Measurements from ENCODE around the gene AMDHD2. TPM values are rescaled to one million over a fixed set of nuclear protein-coding genes. Genes with fewer than 3 reads are reported as not detected.

AMDHD2 gene
- total RNA-seq, 1 donor from 2014 or later: 36.6 TPM

DNA sequence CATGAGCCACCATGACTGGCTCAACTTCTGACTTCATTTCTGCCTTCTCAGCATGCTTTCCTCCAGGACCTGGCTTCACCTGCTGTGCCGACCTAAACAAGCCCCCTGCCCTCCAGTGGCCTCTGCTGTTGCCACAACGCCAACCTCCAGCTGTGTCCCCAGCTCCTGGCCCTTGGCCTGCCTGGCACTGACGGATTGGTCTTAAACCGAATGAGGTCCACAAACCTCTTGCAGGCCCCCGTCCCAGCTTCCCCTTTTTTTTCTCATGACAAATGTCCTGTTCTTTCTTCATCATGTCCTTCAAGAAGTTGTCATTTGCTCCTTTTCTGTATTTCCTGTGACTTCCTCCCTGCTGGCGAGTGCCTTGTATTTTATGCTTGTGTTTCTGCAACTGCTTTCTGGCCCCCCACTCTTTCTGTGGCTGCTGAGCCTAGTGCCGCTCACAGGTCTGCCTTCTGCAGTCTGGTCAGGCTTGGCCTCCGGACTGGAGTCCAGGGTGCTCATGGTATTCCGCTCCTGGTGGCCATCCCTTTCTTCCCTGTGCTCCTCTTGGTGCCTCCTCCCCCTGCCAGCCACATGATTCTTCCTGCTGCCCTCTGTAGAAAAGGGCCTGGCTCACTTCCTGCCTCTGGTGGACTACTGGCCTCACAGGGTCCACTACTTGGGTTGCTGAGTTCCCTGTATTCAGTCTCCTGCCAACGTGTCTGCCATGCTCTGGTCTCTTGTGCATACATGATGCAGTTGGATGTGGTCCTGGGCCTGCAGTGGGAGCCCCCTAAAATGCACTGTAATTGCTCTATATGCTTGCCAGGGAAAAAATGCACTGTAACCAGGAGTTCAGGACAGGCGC is 3.6 kb upstream of the AMDHD2 start:
- DNase-seq (ENCODE audit: low read depth, low spot score): no peak

DNA sequence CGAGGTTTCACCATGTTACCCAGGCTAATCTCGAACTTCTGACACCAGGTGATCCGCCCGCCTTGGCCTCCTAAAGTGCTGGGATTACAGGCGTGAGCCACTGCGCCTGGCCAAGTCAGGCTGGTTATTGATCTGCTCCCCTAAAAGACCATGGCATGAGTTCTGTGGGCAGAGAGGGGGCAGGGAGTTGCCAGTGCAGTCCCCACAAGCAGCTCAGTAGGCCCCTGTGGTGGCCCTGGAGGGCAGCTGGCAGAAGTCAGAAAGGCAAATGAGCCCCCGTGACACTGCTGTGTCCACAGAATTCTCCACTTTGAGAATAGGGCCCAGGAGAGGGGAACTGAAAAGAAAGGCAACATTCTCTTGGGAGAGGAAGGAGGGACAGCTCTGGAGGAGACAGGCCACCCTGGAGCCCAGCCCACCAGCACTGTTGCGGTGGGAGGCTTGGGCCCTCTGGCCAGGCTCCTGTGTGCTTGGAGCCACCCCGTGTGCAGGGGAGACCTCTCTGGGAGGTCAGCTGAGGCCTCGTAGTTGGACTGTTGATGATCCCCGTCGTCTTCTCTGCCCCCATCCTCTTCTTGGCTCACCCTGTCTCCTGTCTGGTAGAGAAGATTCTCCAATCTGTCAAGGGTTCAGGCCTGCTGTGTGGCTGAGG is 2.1 kb upstream of the AMDHD2 start:
- DNase-seq (ENCODE audit: low read depth, low spot score): no peak

GRCh38 chr16:2518823-2519710 is 1.1 kb upstream of the AMDHD2 start:
- no peak for DNase-seq (ENCODE audit: low read depth, low spot score)

DNA sequence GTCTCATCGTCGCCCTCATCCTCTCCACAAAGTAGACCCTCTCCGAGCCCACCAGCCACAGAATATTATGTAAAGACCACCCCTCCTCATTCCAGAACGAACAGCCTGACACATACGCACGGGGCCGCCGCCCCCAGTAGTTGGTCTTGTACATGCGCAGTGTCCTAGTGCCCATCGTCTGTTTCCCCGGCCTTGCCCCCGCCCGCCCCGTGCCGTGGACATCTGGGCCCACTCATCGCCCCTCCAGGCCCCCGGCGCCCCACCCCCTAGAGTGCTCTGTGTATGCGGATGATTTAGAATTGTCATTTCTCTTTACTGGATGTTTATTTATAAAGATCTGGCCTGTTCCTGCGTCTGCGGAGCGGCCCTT is 475 bp upstream of the AMDHD2 start:
- no peak for DNase-seq (ENCODE audit: low read depth, low spot score)

DNA sequence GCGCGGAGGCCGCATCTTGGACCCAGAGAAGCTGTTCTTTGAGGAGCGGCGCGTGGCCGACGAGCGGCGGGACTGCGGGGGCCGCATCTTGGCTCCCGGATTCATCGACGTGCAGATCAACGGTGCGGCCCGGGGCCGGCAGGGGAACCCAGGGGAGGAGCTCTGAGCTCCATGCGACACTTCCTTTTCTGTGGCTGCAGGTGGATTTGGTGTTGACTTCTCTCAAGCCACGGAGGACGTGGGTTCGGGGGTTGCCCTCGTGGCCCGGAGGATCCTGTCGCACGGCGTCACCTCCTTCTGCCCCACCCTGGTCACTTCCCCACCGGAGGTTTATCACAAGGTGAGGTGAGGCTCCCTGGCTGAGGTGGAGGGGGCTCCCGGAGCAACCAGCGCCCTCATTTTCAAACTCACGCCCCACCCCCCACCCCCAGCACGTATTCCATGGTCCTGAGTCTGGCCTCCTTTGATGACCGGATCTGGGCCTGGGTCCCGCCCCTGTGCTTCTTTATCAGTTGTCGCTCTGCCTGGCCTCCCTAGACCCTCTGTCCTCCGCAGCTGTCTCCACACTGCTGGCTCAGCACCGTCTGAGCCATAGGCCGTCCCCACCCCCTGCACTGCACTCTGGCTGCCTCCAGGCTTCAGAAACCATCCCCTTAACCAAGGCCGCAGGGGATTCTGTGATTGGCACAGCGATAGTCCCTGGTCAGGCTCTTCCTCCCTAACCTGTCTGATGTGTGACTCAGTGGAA is 787 bp downstream of the AMDHD2 start:
- DNase-seq (ENCODE audit: low read depth, low spot score): no peak

- DNase-seq (ENCODE audit: low read depth, low spot score): no peak
Observed at GRCh38 chr16:2523801-2524231, 3.6 kb downstream of the AMDHD2 start.

DNA sequence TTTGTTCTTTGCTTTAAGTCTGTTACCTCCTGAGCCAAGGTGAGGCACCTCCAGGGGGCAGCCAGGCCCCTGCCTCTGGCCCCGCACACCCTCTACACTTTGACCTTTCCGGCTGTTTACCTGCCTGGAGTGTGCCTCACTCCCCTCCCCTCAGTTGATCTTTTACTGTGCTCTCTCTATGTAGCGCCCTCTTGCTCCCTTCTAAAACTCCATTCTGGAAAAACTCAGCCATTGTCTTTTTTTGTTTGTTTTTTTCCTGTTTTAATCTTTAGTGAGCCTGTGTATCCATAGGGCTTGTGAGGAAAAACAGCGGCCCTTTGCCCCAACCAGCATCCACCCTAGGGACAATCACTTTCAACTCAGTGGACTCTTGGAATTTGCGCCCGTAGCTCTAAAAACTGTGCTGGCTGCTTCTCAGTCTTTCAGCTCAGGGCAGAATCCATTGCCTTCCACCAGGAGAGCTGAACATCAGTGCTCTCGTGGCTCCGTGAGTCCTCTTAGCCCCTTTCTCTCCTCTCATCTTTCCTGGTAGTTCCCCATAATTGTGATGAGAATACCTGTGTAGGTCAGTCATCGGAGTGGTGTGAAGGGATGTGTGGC is 4.3 kb downstream of the AMDHD2 start:
- no peak for DNase-seq (ENCODE audit: low read depth, low spot score)

GRCh38 chr16:2526135-2526534 is 6.0 kb downstream of the AMDHD2 start:
- DNase-seq (ENCODE audit: low read depth, low spot score): no peak

DNA sequence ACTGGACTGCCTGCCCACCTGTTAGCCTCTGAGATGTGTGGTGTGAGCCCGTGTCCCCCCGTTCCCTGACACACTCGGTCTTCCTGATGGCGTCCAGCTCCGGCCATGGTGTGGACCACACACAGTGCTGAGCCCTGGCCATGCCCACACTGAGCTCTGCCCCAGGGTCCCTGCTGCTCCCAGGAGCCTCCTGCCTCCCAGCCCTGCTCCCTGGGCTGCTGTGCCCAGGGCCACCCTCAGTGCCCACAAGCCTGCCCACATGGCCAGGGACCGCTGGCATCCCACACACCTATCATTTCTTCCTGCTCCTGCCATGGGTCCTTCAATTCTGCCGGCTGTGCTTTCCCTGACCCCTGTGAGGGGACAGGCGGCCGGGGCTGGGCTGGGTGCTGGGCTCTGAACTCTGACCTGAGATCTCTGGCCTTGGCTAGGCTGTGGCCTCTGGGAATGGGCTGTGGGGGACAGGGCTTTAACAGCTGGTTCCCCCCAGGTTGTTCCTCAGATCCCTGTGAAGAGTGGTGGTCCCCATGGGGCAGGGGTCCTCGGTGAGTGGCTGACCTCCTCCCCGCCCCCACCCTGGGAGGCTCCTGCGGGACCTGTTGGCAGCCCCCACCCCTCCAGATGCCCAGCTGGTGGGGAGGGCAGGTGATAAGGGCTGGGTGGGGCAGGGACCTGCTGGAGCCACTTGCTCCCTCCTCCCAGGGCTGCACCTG is 7.1 kb downstream of the AMDHD2 start:
- no peak for DNase-seq (ENCODE audit: low read depth, low spot score)

GRCh38 chr16:2527784-2528100 is 7.6 kb downstream of the AMDHD2 start:
- no peak for DNase-seq (ENCODE audit: low read depth, low spot score)

- no peak for DNase-seq (ENCODE audit: low read depth, low spot score)
Observed at GRCh38 chr16:2528161-2529060, 8.2 kb downstream of the AMDHD2 start.

- no peak for DNase-seq (ENCODE audit: low read depth, low spot score)
Observed at GRCh38 chr16:2529061-2529931, 9.1 kb downstream of the AMDHD2 start.

DNA sequence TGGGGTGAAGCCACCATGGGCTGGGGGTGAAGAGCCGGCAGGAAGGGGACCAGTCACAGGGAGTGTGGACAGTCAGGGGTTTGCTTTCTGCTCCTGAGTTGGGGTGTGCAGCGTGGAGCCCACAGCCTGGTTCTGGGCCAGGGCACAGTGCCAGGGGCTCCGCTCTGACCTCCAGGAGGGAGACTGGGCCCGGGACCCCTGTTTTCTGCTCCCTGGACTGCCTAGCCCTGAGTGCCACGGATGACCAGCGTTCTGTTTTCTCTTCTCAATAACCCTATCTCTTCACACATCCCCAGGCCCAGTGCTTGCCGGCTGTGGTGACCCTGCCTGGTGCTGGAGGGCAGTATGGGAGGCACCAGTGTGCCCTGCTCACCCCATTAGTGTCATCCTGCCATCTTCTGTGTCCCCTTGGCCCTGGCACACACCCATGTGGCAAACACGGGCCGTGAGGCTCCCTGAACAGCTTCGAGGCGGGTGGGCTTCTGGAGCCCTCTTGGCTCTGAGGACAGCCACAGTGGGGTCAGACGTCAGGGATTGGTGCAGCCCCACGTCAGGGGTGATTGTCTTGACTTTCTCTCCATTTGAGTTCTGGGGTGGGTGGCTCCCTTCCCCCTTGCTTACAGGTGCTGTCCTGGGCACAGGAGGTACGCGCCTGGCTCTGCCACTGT is 9.9 kb downstream of the AMDHD2 start:
- DNase-seq (ENCODE audit: low read depth, low spot score): no peak

DNA sequence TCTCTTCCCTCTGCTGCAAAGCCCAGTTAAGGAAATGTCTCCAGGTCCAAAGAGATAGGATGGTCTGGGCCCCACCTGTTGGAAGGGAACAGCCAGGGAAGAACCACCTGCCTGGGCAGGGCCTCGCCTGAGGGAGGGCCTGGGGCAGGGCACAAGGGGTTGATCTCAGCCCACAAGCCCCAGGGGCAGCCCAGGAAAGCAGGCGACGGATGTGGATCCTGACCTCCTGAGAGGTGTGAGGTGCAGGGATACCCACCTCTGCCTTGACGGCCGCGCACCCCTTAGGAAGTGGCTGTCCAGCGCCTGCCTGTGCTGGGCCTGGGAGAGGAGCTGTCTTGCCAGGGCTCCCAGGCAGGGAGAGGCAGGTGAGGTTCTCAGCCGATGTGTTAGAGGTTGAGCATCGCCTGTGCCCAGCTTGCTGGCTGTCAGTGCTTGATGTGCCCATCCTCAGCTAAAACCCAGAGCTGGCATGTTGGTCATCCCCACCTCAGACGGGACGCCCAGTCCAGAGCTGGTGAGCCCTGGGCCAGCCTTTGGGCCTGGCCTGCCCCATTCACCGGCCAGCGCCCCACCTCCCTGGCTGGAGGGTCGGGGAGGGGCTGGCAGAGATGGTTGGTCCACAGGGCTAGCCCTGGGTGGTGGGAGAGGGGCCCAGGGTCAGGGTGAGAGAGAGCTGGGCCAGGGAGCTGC is 10.6 kb downstream of the AMDHD2 start:
- DNase-seq (ENCODE audit: low read depth, low spot score): no peak

DNA sequence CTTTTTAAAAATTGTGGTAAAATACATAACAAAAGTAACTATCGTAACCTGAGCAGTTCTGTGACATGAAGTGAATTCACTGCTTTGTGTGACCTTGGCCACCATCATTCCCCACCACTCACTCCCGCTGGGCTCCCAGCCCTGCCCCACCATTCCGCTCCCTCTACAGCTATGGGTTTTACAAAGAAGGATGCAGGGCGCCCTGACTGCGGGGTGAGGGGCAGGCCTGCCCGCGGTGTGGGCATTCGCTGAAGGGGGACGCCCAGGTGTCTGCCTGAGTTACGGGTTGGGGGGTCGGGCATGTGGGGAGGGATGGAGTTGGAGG is 11.2 kb downstream of the AMDHD2 start, which contains the start of gene CEMP1:
CEMP1 (minus strand) TSS at position 38 of the 325 bp plus-strand sequence. CDS start 335 bp downstream, outside the sequence.
- no peak for DNase-seq (ENCODE audit: low read depth, low spot score)

- DNase-seq (ENCODE audit: low read depth, low spot score): peak; percentile 83
Observed at GRCh38 chr16:2531696-2532493, 11.7 kb downstream of the AMDHD2 start.
